DOHH2 (cell line): Measurements from ENCODE around the gene FOXP2.

Source experiments
- H3F3A ChIP-seq: fragments of 200-600 bp; sonication (generic), shearing (Covaris generic); 2 replicates; pipeline ENCODE4 v1.6.0; 2016; ENCODE audit warnings: antibody characterized with exemption, mild to moderate bottlenecking; ENCODE audit not compliant: control insufficient read depth, insufficient read depth
- H3K27ac ChIP-seq: fragments of 200-600 bp; sonication (generic); 2 replicates; pipeline ENCODE4 v1.5.1; 2014; ENCODE audit warnings: low read depth, mild to moderate bottlenecking, low read length, moderate library complexity
- H3K27me3 ChIP-seq: fragments of 200-600 bp; sonication (generic); 2 replicates; pipeline ENCODE4 v1.6.1; 2014; ENCODE audit warnings: mild to moderate bottlenecking, low read length, mixed read lengths; ENCODE audit not compliant: control insufficient read depth
- H3K36me3 ChIP-seq: fragments of 200-600 bp; sonication (generic); 2 replicates; pipeline ENCODE4 v1.6.1; 2014; ENCODE audit warnings: mild to moderate bottlenecking, low read length, moderate library complexity, mixed read lengths; ENCODE audit not compliant: control insufficient read depth
- H3K4me1 ChIP-seq: fragments of 200-600 bp; sonication (generic); 2 replicates; pipeline ENCODE4 v1.6.1; 2014; ENCODE audit warnings: mild to moderate bottlenecking, low read length, mixed read lengths; ENCODE audit not compliant: control insufficient read depth
- H3K4me2 ChIP-seq: fragments of 200-600 bp; sonication (generic); 2 replicates; pipeline ENCODE4 v1.6.0; 2014; ENCODE audit warnings: mild to moderate bottlenecking, low read length, moderate library complexity
- H3K4me3 ChIP-seq: fragments of 200-600 bp; sonication (generic); 2 replicates; pipeline ENCODE4 v1.5.1; 2014; ENCODE audit warnings: mild to moderate bottlenecking, low read length, mixed read lengths
- H3K79me2 ChIP-seq: fragments of 200-600 bp; sonication (generic); 2 replicates; pipeline ENCODE4 v1.6.1; 2014; ENCODE audit warnings: mild to moderate bottlenecking, low read length, mixed read lengths; ENCODE audit not compliant: control insufficient read depth
- H3K9me2 ChIP-seq: fragments of 200-600 bp; sonication (generic); replicated peaks from 2 replicates; pipeline ENCODE4 v1.6.1; 2014; ENCODE audit warnings: mild to moderate bottlenecking, low read length, mixed read lengths; ENCODE audit not compliant: control insufficient read depth
- H3K9me3 ChIP-seq: fragments of 200-600 bp; sonication (generic); 2 replicates; pipeline ENCODE4 v1.6.1; 2014; ENCODE audit warnings: antibody characterized with exemption, low read length, mixed read lengths; ENCODE audit not compliant: control insufficient read depth, insufficient read depth
- H4K20me1 ChIP-seq: fragments of 200-600 bp; sonication (generic); 2 replicates; pipeline ENCODE4 v1.6.0; 2014; ENCODE audit warnings: low read depth, mild to moderate bottlenecking, antibody characterized with exemption, low read length, moderate library complexity; ENCODE audit not compliant: control insufficient read depth, insufficient read depth
- EZH2phosphoT487 ChIP-seq: fragments of 200-600 bp; sonication (generic); IDR thresholded peaks from 2 replicates; pipeline ENCODE4 v1.6.1; 2017; ENCODE audit warnings: borderline replicate concordance, mild to moderate bottlenecking, antibody characterized with exemption, low read length, moderate library complexity, mixed read lengths
- TF ChIP-seq, protein P1 (sequence below): fragments of 200-600 bp; sonication (generic); IDR thresholded peaks from one replicate; pipeline ENCODE4 v1.5.1; 2014; ENCODE audit warnings: antibody characterized with exemption, mild to moderate bottlenecking, low read depth, low read length; ENCODE audit not compliant: poor library complexity, severe bottlenecking

The FOXP2 gene

DNA sequence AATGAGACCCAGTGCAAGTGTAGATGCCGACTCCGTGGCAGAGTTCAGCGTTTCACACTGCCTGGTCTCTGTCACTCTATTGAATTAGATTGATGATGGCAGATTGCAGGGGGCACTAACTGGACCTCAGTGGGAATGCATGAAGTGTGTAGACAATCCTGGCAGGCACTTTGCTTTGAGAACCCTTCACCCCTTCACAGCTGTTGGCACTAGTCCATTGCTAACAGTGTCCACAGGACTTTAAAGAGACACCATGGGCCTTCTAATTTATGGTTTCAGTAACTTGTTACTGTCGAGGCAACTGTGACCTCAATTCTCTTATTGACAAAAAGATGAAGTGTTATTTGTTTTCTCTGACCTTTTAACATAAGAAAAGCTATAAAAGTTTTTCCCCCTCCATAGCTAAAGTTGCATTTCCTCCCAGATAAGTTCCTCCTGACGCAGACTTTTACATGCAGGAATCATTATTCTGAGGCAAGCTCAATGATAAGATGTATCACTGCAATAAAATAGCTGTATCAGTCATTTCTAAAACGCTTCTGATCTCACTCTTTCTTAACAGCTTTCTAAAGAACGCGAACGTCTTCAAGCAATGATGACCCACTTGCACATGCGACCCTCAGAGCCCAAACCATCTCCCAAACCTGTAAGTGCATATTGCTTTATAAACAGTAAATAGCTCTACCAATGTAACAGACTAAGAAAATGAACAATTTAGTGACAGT is 238.9 kb downstream of the FOXP2 start:
- no peak overlapping the region for H3K4me3 ChIP-seq

DNA sequence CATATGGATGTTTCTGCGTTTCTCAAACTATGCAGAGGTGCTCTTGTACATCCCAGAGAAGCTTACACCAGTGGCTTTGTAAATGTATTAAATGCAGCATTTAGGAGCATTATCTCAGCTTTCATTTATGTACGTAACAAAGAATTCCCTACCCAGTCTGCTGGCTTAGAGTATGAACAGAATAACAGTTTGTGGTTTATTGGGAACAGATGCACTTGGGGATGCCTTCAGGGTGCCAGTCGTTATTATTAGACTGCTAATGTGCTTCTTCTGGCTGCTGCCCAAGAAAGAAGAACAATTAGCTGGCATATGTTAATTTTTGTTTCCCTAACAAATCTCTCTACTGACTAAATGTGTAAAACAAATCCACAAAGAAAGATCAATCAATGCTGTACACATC is 241.9 kb downstream of the FOXP2 start:
- no peaks in the 10 kb centered on the region for H3K9me2 ChIP-seq
- H3K79me2 ChIP-seq: no peaks in the 10 kb centered on the region
- H3K27me3 ChIP-seq: no peaks in the 10 kb centered on the region
- no peak overlapping the region for H3K27ac ChIP-seq
- no peaks in the 10 kb centered on the region for H3K36me3 ChIP-seq
- no peaks in the 10 kb centered on the region for H3K9me3 ChIP-seq
- H3F3A ChIP-seq: no peaks in the 10 kb centered on the region
- no peak overlapping the region for H3K4me3 ChIP-seq
- no peak overlapping the region for H3K4me2 ChIP-seq
- no peaks in the 10 kb centered on the region for H4K20me1 ChIP-seq
- H3K4me1 ChIP-seq: no peaks in the 10 kb centered on the region
- TF ChIP-seq, protein P1, sequence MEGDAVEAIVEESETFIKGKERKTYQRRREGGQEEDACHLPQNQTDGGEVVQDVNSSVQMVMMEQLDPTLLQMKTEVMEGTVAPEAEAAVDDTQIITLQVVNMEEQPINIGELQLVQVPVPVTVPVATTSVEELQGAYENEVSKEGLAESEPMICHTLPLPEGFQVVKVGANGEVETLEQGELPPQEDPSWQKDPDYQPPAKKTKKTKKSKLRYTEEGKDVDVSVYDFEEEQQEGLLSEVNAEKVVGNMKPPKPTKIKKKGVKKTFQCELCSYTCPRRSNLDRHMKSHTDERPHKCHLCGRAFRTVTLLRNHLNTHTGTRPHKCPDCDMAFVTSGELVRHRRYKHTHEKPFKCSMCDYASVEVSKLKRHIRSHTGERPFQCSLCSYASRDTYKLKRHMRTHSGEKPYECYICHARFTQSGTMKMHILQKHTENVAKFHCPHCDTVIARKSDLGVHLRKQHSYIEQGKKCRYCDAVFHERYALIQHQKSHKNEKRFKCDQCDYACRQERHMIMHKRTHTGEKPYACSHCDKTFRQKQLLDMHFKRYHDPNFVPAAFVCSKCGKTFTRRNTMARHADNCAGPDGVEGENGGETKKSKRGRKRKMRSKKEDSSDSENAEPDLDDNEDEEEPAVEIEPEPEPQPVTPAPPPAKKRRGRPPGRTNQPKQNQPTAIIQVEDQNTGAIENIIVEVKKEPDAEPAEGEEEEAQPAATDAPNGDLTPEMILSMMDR: no peak

More for the DNA sequence above, 238.9 kb downstream of the FOXP2 start:
- H4K20me1 ChIP-seq: no peaks in the 10 kb centered on the region
- H3K36me3 ChIP-seq: no peaks in the 10 kb centered on the region
- TF ChIP-seq, protein P1: no peak
- TF ChIP-seq EZH2phosphoT487: no peak
- H3K27ac ChIP-seq: no peak overlapping the region
- no peaks in the 10 kb centered on the region for H3F3A ChIP-seq
- no peak overlapping the region for H3K4me2 ChIP-seq
- no peaks in the 10 kb centered on the region for H3K4me1 ChIP-seq
- H3K79me2 ChIP-seq: no peaks in the 10 kb centered on the region
- no peaks in the 10 kb centered on the region for H3K27me3 ChIP-seq
- H3K9me2 ChIP-seq: no peaks in the 10 kb centered on the region
- no peaks in the 10 kb centered on the region for H3K9me3 ChIP-seq

DNA sequence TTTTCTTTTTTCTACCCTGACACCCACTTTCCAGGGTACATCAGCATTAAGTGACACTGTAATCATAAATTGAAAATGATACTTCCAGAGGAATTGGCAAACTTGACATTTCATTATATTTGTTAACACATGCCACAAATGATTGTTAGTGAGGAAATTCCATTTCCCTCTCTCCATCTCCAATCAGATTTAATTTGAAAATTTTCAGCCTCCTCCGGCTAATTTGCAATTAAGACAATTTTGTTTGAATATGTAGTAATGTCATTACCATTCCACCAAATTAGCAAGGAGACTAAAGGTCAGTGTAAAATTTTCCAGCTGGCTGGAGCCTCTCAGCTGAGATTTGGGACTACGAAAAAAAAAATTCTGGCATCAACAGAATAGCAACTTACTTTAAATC is 242.7 kb downstream of the FOXP2 start:
- H3K9me3 ChIP-seq: no peaks in the 10 kb centered on the region
- H3K9me2 ChIP-seq: no peaks in the 10 kb centered on the region
- no peaks in the 10 kb centered on the region for H3K4me1 ChIP-seq
- H3K4me3 ChIP-seq: no peak overlapping the region
- TF ChIP-seq, protein P1: no peak
- TF ChIP-seq EZH2phosphoT487: no peak
- H3K27ac ChIP-seq: no peak overlapping the region
- no peaks in the 10 kb centered on the region for H3K79me2 ChIP-seq
- no peak overlapping the region for H3K4me2 ChIP-seq
- H3F3A ChIP-seq: no peaks in the 10 kb centered on the region
- no peaks in the 10 kb centered on the region for H3K27me3 ChIP-seq
- H4K20me1 ChIP-seq: no peaks in the 10 kb centered on the region
- H3K36me3 ChIP-seq: no peaks in the 10 kb centered on the region
